GM19351 (cell line): ENCODE data around the gene IFNA14.
A peak's percentile ranks its signal among the peaks of the same experiment; 100 is the strongest.
"Not testable (repeated sequence)": the region's sequence is repeated elsewhere in the genome, so short reads cannot be mapped to it uniquely, and the experiment has no call there.

Experiments used
- ATAC-seq: cut with Tn5 transposase; IDR thresholded peaks from one replicate; pipeline ENCODE4 v1.9.1; 2021; ENCODE audit warnings: mild to moderate bottlenecking, moderate library complexity; ENCODE audit not compliant: unreplicated experiment

The IFNA14 gene

GRCh38 chr9:21217211-21217610 is 22.6 kb downstream of the IFNA14 start, which contains the start of gene IFNA16:
Gene IFNA16 (minus strand): TSS chr9:21217311. CDS start chr9:21217305, 6 bp downstream.
- ATAC-seq = not testable (repeated sequence)

DNA sequence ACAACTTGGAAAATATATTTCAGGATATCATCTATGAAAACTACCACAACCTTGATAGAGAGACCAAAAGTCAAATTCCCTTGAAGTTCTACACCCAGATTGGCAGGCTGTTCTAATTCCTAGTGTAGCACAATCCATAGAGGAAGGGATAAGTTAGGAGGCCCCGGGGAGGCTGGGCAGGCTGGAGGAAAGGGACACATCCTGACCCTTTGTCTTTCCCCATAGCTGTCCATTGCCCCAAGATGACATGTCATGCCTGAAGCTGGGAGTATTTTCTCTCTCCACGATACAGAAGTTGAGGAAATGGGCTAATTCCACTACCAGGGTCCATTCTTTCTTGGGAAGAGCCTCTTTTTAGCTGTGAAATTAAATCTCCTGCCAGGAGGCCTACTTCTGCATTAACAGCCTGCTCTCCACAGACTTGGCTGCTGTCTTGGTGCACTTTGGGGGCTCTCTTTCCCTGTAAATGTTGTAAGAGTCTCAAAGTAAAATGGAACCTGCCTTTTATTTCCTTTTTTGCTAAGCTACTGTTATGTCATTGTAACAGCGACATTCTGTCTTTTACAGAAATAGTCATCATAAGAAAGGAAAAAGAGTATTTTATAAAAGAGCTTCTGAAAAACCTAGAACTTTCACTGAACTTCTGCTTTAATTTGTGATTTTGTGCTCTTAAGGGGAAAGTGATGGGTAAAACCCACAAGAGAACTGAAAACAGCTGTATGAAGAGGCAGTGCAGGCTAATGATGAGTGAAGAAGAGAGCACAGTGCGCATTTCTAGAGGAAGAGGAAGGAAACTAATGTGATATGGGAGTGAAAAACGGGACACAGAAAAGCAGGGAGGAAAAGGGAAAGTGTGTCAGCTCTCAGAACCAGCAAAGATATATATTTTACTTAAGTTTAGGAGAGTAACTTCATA is 26.1 kb downstream of the IFNA14 start:
- ATAC-seq = peak; percentile 81

DNA sequence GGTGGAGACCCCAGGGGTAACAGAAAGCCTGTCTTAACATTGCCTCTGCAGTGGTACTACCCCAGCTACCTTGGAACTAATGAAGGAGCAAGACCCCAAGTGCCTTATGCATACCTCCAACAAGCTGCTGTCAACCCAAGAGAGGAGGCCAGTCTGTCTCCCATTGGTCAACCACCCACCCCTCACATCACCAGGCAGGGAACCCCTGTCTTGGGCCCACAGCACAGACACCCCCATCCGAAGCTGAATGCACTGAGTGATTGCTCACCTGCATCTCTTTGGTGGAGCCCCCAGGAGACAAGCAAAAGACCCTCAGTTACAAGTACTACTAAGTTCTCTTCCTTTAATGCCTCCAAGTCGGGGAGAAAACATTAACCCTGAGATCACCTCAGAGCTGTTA is 27.6 kb downstream of the IFNA14 start:
- ATAC-seq = not testable (repeated sequence)

GRCh38 chr9:21210782-21211181 is 29.0 kb downstream of the IFNA14 start:
- not testable (repeated sequence) for ATAC-seq

DNA sequence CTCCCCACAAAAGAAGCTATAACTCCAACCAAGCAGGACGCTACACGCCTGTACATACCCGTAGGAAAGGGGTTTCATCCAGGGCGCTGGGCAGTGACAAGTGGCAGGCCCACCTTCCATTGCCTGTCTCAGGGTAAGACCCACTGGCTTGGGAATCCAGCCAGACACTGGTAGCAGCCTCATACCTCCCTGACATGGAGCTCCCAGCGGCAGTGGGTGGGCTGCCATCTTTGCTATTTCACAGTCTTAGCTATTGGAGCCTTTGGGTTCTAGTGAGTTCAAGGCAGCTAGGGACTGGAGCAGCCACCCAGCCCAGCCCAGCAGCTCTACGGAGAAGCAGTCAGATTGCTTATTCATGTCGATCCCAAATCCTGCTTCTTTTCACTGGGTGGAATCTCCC is 29.5 kb downstream of the IFNA14 start:
- no peak for ATAC-seq

- ATAC-seq = not testable (repeated sequence)
Measured at GRCh38 chr9:21207043-21207442, 32.8 kb downstream of the IFNA14 start, which contains the start of gene IFNA10. Gene IFNA10 (minus strand): TSS chr9:21207143. CDS start chr9:21207097, 46 bp downstream.

GRCh38 chr9:21205204-21205603 is 34.6 kb downstream of the IFNA14 start:
- ATAC-seq = no peak

- not testable (repeated sequence) for ATAC-seq
Measured at GRCh38 chr9:21202105-21202504, 37.7 kb downstream of the IFNA14 start, which contains the start of gene IFNA7. Gene IFNA7 (minus strand): TSS chr9:21202205. CDS start chr9:21202165, 40 bp downstream.

GRCh38 chr9:21194867-21195776 is 44.7 kb downstream of the IFNA14 start:
- ATAC-seq = peak; percentile 96
